ENCODE measurements around the gene MT1H.

DNA sequence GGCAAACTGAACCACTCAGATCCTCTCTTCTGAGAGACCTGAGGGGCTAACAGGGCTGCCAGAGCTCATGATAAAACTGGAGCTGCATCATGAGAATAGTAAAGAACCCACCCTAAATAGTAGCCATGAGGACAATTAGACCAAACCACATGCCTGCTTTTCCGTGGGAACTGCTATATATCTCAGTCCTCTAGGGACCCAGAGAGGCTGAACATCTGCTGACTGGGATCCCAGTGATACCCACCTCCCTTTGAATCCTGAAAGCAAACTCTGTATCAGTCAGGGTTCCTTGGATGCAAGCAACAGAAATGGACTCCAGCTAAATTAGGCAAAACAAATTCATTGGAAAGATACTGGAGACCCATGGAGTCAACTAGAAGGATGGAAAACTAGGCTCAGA, 19.1 kb downstream of the MT1H start:
- TF ChIP-seq, protein P1, sequence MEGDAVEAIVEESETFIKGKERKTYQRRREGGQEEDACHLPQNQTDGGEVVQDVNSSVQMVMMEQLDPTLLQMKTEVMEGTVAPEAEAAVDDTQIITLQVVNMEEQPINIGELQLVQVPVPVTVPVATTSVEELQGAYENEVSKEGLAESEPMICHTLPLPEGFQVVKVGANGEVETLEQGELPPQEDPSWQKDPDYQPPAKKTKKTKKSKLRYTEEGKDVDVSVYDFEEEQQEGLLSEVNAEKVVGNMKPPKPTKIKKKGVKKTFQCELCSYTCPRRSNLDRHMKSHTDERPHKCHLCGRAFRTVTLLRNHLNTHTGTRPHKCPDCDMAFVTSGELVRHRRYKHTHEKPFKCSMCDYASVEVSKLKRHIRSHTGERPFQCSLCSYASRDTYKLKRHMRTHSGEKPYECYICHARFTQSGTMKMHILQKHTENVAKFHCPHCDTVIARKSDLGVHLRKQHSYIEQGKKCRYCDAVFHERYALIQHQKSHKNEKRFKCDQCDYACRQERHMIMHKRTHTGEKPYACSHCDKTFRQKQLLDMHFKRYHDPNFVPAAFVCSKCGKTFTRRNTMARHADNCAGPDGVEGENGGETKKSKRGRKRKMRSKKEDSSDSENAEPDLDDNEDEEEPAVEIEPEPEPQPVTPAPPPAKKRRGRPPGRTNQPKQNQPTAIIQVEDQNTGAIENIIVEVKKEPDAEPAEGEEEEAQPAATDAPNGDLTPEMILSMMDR (optimal IDR thresholded peaks at IDR 0.05 in 1 of 3, IDR thresholded peaks at IDR 0.05 in 1 of 3, conservative IDR thresholded peaks at IDR 0.05 in 1 of 3; ENCODE audit: extremely low read depth in 1 of 3, insufficient read depth in 2 of 3, low read length in 3 of 3) = no peak
- TF ChIP-seq EZH2 (IDR thresholded peaks at IDR 0.05; ENCODE audit: low read length) = no peak
